Right ventricle myocardium inferior (tissue), 1 donor: Measurements from ENCODE around the gene CCNB1. TPM values are rescaled to one million over a fixed set of nuclear protein-coding genes. Genes with fewer than 3 reads are reported as not detected.
A peak's percentile ranks its signal among the peaks of the same experiment; 100 is the strongest.
"Not testable (repeated sequence)": the region's sequence is repeated elsewhere in the genome, so short reads cannot be mapped to it uniquely, and the experiment has no call there.

Source experiments
- ATAC-seq: fragments of 200-7000 bp; cut with Tn5 transposase; one replicate; pipeline ENCODE4 v1.9.1; 2020; ENCODE audit warnings: mild to moderate bottlenecking, moderate library complexity
- DNase-seq: peaks from one replicate; pipeline ENCODE4 v3.0.0; 2021; ENCODE audit errors: missing footprints
- intact Hi-C: fragments of 100-400 bp; cut with DNase I; formaldehyde crosslinking; loops from one replicate; pipeline ENCODE4 v1.11.0; 2022
- long read RNA-seq: library from polyadenylated mRNA; unstranded; transcript quantifications from one replicate; pipeline ENCODE4 v2.0.0, GENCODE V29; 2021
- total RNA-seq: library from RNA; stranded (reverse); fragmentation: NEBNext Ultra II Directional; extraction: Animal tissue kit (Norgen Biotek cat#: 25700); gene quantifications from one replicate; pipeline ENCODE4 v1.2.1, GENCODE V29; 2021
- donor health status: DM: no; HTN: yes; CAD: no; lungs with severe emphysema.

CCNB1 gene
- 3.5 TPM for total RNA-seq
- long read RNA-seq: 0 reads

DNA sequence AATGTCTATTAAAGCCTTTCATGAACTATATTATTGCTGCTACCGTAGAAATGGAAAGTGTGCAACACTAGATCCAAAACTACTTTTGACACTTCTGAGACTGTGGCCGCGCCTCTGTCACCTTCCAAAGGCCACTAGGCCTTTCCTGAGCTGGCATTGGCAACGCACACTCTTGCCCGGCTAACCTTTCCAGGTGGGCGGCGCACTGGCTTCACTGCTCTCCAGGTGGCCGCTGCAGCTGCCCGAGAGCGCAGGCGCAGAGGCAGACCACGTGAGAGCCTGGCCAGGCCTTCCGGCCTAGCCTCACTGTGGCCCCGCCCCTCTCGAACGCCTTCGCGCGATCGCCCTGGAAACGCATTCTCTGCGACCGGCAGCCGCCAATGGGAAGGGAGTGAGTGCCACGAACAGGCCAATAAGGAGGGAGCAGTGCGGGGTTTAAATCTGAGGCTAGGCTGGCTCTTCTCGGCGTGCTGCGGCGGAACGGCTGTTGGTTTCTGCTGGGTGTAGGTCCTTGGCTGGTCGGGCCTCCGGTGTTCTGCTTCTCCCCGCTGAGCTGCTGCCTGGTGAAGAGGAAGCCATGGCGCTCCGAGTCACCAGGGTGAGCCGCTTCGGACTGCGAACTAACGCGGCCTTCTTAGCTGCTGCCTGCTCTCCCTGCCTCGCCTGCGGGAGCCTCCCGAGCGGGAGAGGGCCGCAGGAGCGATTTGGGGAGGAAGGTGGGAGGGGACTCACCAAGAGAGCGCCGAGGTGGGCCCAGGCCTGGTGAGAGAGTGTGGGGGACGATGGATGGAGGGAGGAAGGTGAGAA lies at the start of gene CCNB1:
CCNB1 (plus strand) TSS at position 465 of the 807 bp plus-strand sequence; CDS start at position 578, 113 bp downstream.
- peak; percentile 100 for ATAC-seq
- peak; percentile 98 for DNase-seq
- intact Hi-C loops: loop anchor here (2.0 to 5.0 kb wide), 3 partner anchors 22 to 166 kb away; partner anchors contain the start of genes CCDC125, CDK7 and CENPH

DNA sequence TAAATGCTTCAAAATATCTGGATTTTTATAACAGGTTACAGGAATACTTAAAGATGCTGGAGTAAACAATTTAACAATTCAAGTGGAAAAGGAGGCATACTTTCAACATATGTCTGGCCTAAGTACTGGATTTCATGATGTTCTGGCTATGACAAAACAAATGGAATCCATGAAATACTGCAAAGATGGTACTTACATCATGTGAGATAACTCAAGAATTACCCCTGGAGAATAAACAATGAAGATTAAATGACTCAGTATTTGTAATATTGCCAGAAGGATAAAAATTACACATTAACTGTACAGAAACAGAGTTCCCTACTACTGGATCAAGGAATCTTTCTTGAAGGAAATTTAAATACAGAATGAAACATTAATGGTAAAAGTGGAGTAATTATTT lies 37.5 kb upstream of the CCNB1 start:
- ATAC-seq: no peak
- intact Hi-C loops: no loop called here
- DNase-seq: no peak

GRCh38 chr5:69130241-69130640 lies 36.7 kb upstream of the CCNB1 start:
- ATAC-seq: no peak
- intact Hi-C loops: no loop called here
- DNase-seq: no peak

DNA sequence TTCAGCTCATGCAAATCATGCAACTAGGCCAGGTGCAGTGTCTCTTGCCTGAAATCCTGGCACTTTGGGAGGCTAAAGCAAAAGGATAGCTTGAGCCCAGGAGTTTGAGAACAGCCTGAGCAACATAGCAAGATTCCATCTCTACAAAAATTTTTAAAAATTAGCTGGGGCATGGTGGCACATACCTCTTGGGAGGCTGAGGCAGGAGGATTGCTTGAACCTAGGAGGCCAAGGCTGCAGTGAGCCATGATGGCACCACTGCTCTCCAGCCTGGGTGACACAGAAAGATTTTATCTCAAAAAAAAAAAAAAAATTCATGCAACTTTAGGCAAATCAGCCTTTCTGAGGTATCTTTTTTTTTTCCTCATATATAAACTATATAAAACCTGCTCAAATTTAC lies 35.6 kb upstream of the CCNB1 start:
- intact Hi-C loops: no loop called here
- no peak for DNase-seq
- no peak for ATAC-seq

GRCh38 chr5:69134126-69134525 lies 32.8 kb upstream of the CCNB1 start:
- intact Hi-C loops: no loop called here
- ATAC-seq (no peak), DNase-seq (no peak)

- DNase-seq (no peak), ATAC-seq (no peak)
- intact Hi-C loops: no loop called here
Observed at GRCh38 chr5:69136293-69136692, 30.7 kb upstream of the CCNB1 start.

DNA sequence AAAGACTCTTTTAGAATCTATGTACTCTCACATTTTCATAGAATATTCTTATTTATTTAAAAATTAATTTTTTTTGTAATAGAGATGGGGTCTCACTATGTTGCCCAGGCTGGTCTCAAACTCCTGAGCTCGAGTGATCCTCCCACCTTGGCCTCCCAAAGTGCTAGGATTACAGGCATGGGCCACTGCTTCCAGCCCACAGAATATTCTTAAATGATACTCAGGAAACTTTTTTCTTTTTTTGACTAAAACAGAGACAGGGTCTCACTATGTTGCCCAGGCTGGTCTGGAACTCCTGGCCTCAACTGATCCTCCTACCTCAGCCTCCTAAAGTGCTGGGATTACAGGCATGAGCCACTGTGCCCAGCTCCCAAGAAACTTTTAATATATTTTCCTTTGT lies 29.7 kb upstream of the CCNB1 start:
- ATAC-seq, intact Hi-C loops, DNase-seq: not testable (repeated sequence)

- ATAC-seq: no peak
- intact Hi-C loops: no loop called here
- DNase-seq: no peak
Observed at GRCh38 chr5:69137807-69138206, 29.1 kb upstream of the CCNB1 start.

- ATAC-seq (no peak), DNase-seq (no peak)
- intact Hi-C loops: no loop called here
Observed at GRCh38 chr5:69138766-69139165, 28.2 kb upstream of the CCNB1 start.

GRCh38 chr5:69140239-69140638 lies 26.7 kb upstream of the CCNB1 start:
- ATAC-seq, DNase-seq, intact Hi-C loops: not testable (repeated sequence)

DNA sequence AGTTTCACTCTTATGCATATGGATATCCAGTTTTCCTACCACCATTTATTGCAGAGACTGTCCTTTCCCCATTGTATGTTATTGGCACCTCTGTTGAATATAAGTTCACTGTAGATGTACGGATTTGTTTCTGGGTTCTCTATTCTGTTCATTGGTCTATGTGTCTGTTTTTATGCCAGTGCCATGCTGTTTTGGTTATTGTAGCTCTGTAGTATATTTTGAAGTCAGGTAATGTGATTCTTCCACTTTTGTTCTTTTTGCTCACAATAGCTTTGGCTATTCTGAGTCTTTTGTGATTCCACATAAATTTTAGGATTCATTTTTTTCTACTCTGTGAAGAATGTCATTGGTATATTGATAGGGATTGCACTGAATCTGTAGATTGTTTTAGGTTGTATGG lies 26.1 kb upstream of the CCNB1 start:
- intact Hi-C loops: no loop called here
- ATAC-seq: no peak
- DNase-seq: no peak

DNA sequence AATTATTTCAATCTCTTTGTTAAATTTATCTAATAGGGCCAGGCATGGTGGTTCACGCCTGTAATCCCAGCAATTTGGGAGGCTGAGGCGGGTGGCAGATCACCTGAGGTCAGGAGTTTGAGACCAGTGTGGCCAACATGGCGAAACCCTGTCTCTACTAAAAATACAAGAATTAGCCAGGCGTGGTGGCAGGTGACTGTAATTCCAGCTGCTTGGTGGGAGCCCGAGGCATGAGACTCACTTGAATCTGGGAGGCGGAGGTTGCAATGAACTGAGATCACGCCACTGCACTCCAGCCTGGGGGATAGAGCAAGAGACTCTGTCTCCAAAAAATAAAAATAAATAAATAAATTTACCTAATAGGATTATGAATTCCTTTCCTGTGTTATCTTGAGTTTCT lies 18.4 kb upstream of the CCNB1 start:
- ATAC-seq, DNase-seq, intact Hi-C loops: not testable (repeated sequence)

DNA sequence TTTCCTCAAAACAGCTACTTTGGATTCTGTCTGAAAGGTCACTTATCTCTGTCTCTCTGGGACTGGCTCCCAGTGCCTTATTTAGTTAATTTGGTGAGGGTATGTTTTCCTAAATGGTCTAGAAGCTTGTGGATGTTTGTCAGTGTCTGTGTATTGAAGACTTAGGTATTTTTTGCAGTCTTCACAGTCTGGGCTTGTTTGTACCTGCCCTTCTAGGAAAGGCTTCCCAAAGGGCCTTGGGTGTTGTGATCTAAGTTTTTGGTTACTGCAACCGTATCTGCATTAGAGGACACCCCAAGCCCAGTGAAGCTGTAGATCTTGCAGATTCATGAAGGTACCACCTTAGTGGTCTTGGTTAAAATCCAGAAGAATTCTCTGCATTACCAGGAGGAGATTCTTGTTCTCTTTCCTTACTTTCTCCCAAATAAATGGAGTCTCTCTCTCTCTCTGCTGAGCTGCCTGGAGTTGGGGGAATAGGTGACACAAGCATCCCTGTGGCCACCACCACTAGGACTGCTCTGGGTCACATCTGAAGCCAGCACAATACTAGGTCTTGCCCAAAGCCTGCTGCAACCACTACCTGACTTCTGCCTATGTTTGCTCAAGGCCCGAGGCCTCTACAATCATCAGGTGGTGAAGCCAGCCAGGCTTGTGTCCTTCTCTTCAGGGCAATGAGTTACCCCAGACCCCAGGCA lies 17.8 kb upstream of the CCNB1 start:
- no peak for DNase-seq
- ATAC-seq: no peak
- intact Hi-C loops: no loop called here

GRCh38 chr5:69149676-69150010 lies 17.3 kb upstream of the CCNB1 start:
- intact Hi-C loops: no loop called here
- no peak for DNase-seq
- no peak for ATAC-seq

- DNase-seq (no peak), ATAC-seq (no peak)
- intact Hi-C loops: no loop called here
Observed at GRCh38 chr5:69152731-69153130, 14.2 kb upstream of the CCNB1 start.

DNA sequence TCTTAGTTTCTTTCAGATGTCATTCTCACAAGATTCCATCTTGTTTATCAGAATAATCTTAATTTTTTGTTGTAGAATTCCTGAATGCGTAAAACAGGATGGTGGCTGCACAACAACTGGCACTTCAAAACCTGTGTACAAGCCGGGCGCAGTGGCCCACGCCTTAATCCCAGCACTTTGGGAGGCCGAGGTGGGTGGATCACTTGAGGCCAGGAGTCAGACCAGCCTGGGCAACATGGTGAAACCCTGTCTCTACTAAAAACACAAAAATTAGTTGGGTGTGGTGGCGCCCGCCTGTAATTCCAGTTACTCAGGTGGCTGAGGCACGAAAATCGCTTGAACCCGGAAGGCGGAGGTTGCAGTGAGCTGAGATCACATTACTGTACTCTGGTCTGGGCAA lies 10.5 kb upstream of the CCNB1 start:
- DNase-seq: no peak
- ATAC-seq: no peak
- intact Hi-C loops: no loop called here

DNA sequence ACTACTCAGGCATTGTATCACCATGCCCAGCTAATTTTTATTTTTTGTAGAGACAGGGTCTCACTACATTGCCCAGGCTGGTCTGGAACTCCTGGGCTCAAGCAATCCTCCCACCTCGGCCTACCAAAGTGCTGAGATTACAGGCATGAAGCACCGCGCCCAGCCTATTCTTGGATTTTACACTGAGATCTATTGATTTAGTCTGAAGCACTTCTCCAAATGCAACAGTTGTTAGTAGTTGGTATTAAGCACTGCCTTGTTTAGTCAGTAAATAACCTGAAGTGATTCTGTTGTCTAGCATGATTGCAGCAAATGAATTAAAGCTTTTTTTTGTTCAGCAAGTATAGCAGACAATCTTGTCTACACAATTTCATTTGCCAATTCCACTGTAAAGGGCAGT lies 8.9 kb upstream of the CCNB1 start:
- DNase-seq (no peak), ATAC-seq (no peak)
- intact Hi-C loops: no loop called here

GRCh38 chr5:69160651-69161050 lies 6.3 kb upstream of the CCNB1 start:
- intact Hi-C loops: no loop called here
- no peak for DNase-seq
- no peak for ATAC-seq

- no peak for DNase-seq
- no peak for ATAC-seq
- intact Hi-C loops: loop anchor here (2.0 to 5.0 kb wide), 3 partner anchors 21 to 165 kb away; partner anchors contain the start of genes CCDC125, CDK7 and CENPH
Observed at GRCh38 chr5:69167493-69167855, 524 bp downstream of the CCNB1 start.

GRCh38 chr5:69167929-69168328 lies 979 bp downstream of the CCNB1 start:
- ATAC-seq: no peak
- intact Hi-C loops: loop anchor here (2.0 to 5.0 kb wide), 3 partner anchors 21 to 165 kb away; partner anchors contain the start of genes CCDC125, CDK7 and CENPH
- no peak for DNase-seq
